Hepatocyte (in vitro differentiated cells): Measurements from ENCODE around the gene CCDC127. TPM values are rescaled to one million over a fixed set of nuclear protein-coding genes. Genes with fewer than 3 reads are reported as not detected.

ENCODE experiments used
- DNase-seq: peaks from one replicate; pipeline ENCODE4 v3.0.0-alpha.2; 2016; ENCODE audit warnings: low spot score
- H2AFZ ChIP-seq: fragments of 200-600 bp; sonication (generic); 2 replicates; pipeline ENCODE4 v1.6.0; 2016; ENCODE audit warnings: antibody characterized with exemption, mild to moderate bottlenecking
- H3K27ac ChIP-seq: fragments of 200-600 bp; sonication (generic); 2 replicates; pipeline ENCODE4 v1.5.1; 2016; ENCODE audit warnings: mild to moderate bottlenecking
- H3K27me3 ChIP-seq: fragments of 200-600 bp; sonication (generic); 2 replicates; pipeline ENCODE4 v1.6.1; 2016
- H3K36me3 ChIP-seq: fragments of 200-600 bp; sonication (generic); replicated peaks from 2 replicates; pipeline ENCODE4 v1.5.1; 2016; ENCODE audit warnings: low read depth; ENCODE audit not compliant: insufficient read depth
- H3K4me1 ChIP-seq: fragments of 200-600 bp; sonication (generic); 2 replicates; pipeline ENCODE4 v1.5.1; 2016; ENCODE audit warnings: mild to moderate bottlenecking, moderate library complexity; ENCODE audit not compliant: insufficient read depth
- H3K4me2 ChIP-seq: fragments of 200-600 bp; sonication (generic); 2 replicates; pipeline ENCODE4 v1.6.0; 2016
- H3K4me3 ChIP-seq: fragments of 200-600 bp; sonication (generic); 2 replicates; pipeline ENCODE4 v1.5.1; 2016; ENCODE audit warnings: mild to moderate bottlenecking
- H3K79me2 ChIP-seq: fragments of 200-600 bp; sonication (generic); 2 replicates; pipeline ENCODE4 v1.6.0; 2017; ENCODE audit warnings: mild to moderate bottlenecking
- H3K9me2 ChIP-seq: fragments of 200-600 bp; sonication (generic); replicated peaks from 2 replicates; pipeline ENCODE4 v1.6.0; 2017; ENCODE audit warnings: mild to moderate bottlenecking; ENCODE audit not compliant: insufficient read depth
- H3K9me3 ChIP-seq: fragments of 200-600 bp; sonication (generic); 2 replicates; pipeline ENCODE4 v1.5.1; 2016; ENCODE audit warnings: low read depth, mild to moderate bottlenecking
- H4K20me1 ChIP-seq: fragments of 200-600 bp; sonication (generic); 2 replicates; pipeline ENCODE4 v1.6.0; 2016; ENCODE audit warnings: mild to moderate bottlenecking; ENCODE audit not compliant: insufficient read depth, poor library complexity, severe bottlenecking
- CTCF ChIP-seq: fragments of 200-600 bp; sonication (generic); IDR thresholded peaks from 2 replicates; pipeline ENCODE4 v1.5.1; 2016; ENCODE audit warnings: antibody characterized with exemption, mild to moderate bottlenecking; ENCODE audit not compliant: poor library complexity
- EZH2 ChIP-seq: fragments of 200-600 bp; sonication (generic); IDR thresholded peaks from 2 replicates; pipeline ENCODE4 v1.6.1; 2016; ENCODE audit warnings: antibody characterized with exemption, mild to moderate bottlenecking, borderline replicate concordance
- EZH2phosphoT487 ChIP-seq: fragments of 200-600 bp; sonication (generic); IDR thresholded peaks from one replicate; pipeline ENCODE4 v1.6.1; 2018; ENCODE audit warnings: antibody characterized with exemption, mild to moderate bottlenecking, low read depth, moderate library complexity; ENCODE audit not compliant: unreplicated experiment, severe bottlenecking
- WGBS: methylation state at CpG from one replicate; pipeline ENCODE4 v1.1.6; 2016; ENCODE audit warnings: low lambda C conversion rate; ENCODE audit errors: missing lambda C conversion rate; 5-methylcytosine and 5-hydroxymethylcytosine counted together
- polyA plus RNA-seq: library from polyadenylated mRNA; unstranded; fragments of >200 nt; fragmentation: Nextera tagmentation; extraction: Ambion mirVana; gene quantifications from 2 replicates; pipeline ENCODE4 v1.2.1, GENCODE V29; 2016
- total RNA-seq: library from RNA; depleted of rRNA; stranded (reverse); fragments of >200 nt; gene quantifications from 2 replicates; pipeline ENCODE4 v1.2.3, GENCODE V29; 2014

CCDC127 gene
- total and polyA plus RNA-seq, 2 experiments from 2014 or later, result 4.8 to 13.7 TPM

- no peaks in the 10 kb centered on the region for H3K27me3 ChIP-seq
- no peaks in the 10 kb centered on the region for H3K9me2 ChIP-seq
- no peak overlapping the region for H3K27ac ChIP-seq
- no peak overlapping the region for H2AFZ ChIP-seq
- H4K20me1 ChIP-seq, result no peaks in the 10 kb centered on the region
- H3K79me2 ChIP-seq, result no peaks in the 10 kb centered on the region
- H3K36me3 ChIP-seq, result no peaks in the 10 kb centered on the region
- H3K9me3 ChIP-seq, result no peaks in the 10 kb centered on the region
- H3K4me1 ChIP-seq, result no peaks in the 10 kb centered on the region
- no peak for TF ChIP-seq CTCF
- no peak for TF ChIP-seq EZH2
- TF ChIP-seq EZH2phosphoT487, result no peak
- no peak overlapping the region for H3K4me3 ChIP-seq
- 80% methylated on average over 13 of the region's 13 CpGs for WGBS
- H3K4me2 ChIP-seq, result no peak overlapping the region
- DNase-seq, result no peak
Observed at GRCh38 chr5:180286-180918, 37.6 kb downstream of the CCDC127 start.

DNA sequence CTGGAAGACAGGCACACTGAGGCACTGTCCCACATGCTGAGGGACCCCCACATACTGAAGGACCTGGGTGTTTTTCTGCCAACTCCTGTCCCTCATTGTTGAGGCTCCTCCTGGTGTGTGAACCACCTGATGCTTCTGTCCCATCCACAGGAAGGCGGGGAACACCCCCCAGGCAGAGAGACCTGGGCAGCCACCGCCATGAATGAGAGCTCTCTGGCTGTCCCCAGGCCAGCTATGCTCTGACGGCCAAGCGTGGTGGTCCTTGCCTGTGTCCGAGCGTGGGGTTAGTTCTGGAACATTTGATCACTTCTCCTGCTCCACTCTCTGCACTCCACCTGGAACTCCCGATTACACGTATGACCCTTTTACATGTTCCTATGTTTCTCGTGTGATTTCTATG is 38.6 kb downstream of the CCDC127 start:
- no peaks in the 10 kb centered on the region for H3K9me3 ChIP-seq
- no peak for DNase-seq
- H2AFZ ChIP-seq, result no peak overlapping the region
- no peaks in the 10 kb centered on the region for H3K4me1 ChIP-seq
- WGBS, result 88% methylated on average over 9 of the region's 9 CpGs
- no peak overlapping the region for H3K27ac ChIP-seq
- no peak overlapping the region for H3K4me3 ChIP-seq
- no peaks in the 10 kb centered on the region for H4K20me1 ChIP-seq
- H3K27me3 ChIP-seq, result no peaks in the 10 kb centered on the region
- no peaks in the 10 kb centered on the region for H3K79me2 ChIP-seq
- H3K4me2 ChIP-seq, result no peak overlapping the region
- no peaks in the 10 kb centered on the region for H3K36me3 ChIP-seq
- no peaks in the 10 kb centered on the region for H3K9me2 ChIP-seq
- TF ChIP-seq EZH2phosphoT487, result no peak

DNA sequence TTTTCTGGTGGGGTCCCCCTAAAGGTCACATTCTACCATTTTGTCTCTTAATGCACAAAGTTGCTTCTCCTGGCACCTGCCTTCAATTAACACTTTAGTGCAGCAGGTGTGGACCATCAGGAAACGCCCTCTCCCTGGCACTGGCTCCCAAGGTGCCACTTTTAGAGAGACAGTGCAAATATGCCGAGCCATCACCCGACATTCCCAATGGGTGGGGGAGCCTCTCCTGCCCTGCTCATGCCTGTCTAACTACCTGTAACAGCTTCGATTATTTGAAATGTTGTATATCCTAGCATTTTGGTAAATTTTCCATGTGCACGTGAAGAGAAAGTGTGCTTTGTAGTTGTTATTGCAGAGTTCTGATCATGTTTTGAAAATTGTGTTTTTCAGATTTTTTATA is 39.8 kb downstream of the CCDC127 start:
- Histone ChIP-seq H3K4me2 (no peak overlapping the region), H3K36me3 (no peaks in the 10 kb centered on the region), H3K4me3 (no peak overlapping the region), H3K9me2 (no peaks in the 10 kb centered on the region), H3K9me3 (no peaks in the 10 kb centered on the region), H4K20me1 (no peaks in the 10 kb centered on the region), H3K79me2 (no peaks in the 10 kb centered on the region), H3K4me1 (no peaks in the 10 kb centered on the region), H3K27me3 (no peaks in the 10 kb centered on the region), H3K27ac (no peak overlapping the region), H2AFZ (no peak overlapping the region)
- 90% methylated on average over 5 of the region's 5 CpGs for WGBS
- DNase-seq, result no peak
- TF ChIP-seq EZH2phosphoT487 (no peak), EZH2 (no peak), CTCF (no peak)

GRCh38 chr5:176296-176823 is 41.6 kb downstream of the CCDC127 start:
- no peaks in the 10 kb centered on the region for H3K79me2 ChIP-seq
- H3K27ac ChIP-seq, result no peak overlapping the region
- H3K9me2 ChIP-seq, result no peaks in the 10 kb centered on the region
- H3K4me3 ChIP-seq, result no peak overlapping the region
- no peaks in the 10 kb centered on the region for H3K4me1 ChIP-seq
- H3K27me3 ChIP-seq, result no peaks in the 10 kb centered on the region
- H4K20me1 ChIP-seq, result no peaks in the 10 kb centered on the region
- TF ChIP-seq EZH2 (no peak), CTCF (no peak), EZH2phosphoT487 (no peak)
- no peak for DNase-seq
- no peak overlapping the region for H2AFZ ChIP-seq
- H3K9me3 ChIP-seq, result no peaks in the 10 kb centered on the region
- no peaks in the 10 kb centered on the region for H3K36me3 ChIP-seq
- H3K4me2 ChIP-seq, result no peak overlapping the region
- 69% methylated on average over 11 of the region's 11 CpGs for WGBS
